GM19240 (cell line): ENCODE data around the gene ZNF410.
"Not testable (repeated sequence)": the region's sequence is repeated elsewhere in the genome, so short reads cannot be mapped to it uniquely, and the experiment has no call there.

Source experiments
- DNase-seq: peaks from one replicate; pipeline ENCODE4 v3.0.0; 2011; ENCODE audit warnings: low spot score; ENCODE audit not compliant: insufficient read length

ZNF410 gene, protein sequence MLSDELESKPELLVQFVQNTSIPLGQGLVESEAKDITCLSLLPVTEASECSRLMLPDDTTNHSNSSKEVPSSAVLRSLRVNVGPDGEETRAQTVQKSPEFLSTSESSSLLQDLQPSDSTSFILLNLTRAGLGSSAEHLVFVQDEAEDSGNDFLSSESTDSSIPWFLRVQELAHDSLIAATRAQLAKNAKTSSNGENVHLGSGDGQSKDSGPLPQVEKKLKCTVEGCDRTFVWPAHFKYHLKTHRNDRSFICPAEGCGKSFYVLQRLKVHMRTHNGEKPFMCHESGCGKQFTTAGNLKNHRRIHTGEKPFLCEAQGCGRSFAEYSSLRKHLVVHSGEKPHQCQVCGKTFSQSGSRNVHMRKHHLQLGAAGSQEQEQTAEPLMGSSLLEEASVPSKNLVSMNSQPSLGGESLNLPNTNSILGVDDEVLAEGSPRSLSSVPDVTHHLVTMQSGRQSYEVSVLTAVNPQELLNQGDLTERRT

GRCh38 chr14:73886449-73887317 lies at the start of gene ZNF410:
Gene ZNF410, plus strand, starts transcription at chr14:73886859. Its CDS starts 5,317 bp downstream, at chr14:73892176.
- DNase-seq = peak; percentile 71

DNA sequence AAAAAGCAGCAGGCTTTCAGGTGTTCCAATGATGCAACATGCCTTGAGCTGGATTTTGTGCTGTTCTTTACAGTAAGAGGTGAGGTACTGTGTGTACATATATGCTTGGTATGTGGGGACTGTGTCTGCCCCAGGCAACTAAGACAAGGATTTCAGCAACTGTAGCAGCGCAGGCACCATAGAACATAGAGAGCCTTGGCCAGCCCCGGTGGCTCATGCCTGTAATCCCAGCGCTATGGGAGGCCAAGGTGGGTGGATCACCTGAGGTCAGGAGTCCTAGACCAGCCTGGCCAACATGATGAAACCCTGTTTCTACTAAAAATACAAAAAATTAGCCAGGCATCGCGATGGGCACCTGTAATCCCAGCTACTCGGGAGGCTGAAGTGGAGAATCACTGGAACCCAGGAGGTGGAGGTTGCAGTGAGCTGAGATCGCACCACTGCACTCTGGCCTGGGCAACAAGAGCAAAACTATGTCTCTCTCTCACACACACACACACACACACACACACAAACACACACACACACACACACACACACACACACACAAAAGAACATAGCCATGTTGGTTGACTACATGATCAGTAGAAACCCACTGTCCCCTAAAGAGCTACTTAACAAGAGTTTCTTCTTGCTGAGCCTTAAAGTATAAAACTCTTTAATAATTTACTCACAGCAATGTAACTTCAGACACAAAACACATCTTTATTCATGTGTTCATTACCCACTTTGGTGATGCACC lies 48.2 kb upstream of the ZNF410 start:
- not testable (repeated sequence) for DNase-seq

- no peak for DNase-seq
These were observed 44.5 kb upstream of the ZNF410 start for GRCh38 chr14:73842201-73842600.

GRCh38 chr14:73842851-73843250 lies 43.8 kb upstream of the ZNF410 start:
- DNase-seq = no peak

DNA sequence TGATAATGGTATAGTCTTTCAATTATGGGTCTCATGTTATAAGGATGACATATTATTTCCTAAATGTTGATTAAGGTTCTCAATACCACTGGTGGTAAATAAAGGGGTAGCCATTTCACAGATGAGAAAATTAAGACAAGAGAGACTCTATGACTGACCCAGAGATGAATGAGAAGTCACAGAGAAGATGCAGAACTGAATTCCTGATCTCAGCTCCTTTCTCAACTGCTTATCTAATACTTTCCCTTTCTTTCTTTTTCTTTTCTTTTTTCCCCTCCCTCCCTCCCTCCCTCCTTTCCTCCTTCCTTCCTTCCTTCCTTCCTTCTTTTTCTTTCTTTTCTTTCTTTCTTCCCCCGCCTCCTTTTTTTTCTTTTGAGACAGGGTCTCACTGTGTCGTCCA lies 43.4 kb upstream of the ZNF410 start:
- no peak for DNase-seq

DNA sequence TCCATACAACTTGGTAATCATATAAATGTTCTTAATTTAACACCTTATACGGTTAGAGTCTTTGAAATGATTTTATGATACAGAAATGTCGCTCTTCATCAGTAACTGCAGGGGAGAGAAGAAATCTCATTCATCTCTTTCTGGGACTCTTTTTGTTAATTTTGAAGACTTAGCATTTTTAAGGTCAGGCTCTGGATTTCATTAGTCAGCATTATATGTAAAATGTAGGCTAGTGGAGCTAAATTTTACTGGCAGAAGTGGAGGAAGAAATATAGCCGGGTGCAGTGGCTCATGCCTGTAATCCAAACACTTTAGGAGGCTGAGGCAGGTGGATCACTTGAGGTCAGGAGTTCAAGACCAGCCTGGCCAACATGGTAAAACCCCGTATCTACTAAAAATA lies 39.7 kb upstream of the ZNF410 start:
- no peak for DNase-seq

DNA sequence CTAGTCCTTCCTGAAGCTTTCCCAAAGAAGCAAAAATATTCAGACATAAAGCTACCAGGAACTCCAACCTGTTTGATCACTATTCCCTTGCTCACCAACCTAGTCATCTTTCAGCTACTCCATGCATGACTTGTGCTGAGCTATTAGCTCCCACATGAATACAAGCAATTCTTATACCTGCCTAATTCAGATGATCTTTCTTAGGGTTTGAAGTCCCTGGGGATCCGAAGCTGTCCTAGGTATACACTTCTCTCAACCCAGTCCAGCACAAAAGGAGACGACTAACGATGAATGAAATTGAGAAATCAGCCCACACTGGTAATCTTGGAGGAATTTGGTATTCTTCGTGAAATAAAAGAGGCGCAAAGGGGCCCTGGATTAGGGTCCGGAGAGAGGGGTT lies 35.7 kb upstream of the ZNF410 start:
- DNase-seq = no peak

- DNase-seq = peak; percentile 93
These were observed 34.9 kb upstream of the ZNF410 start, which contains the start of gene PTGR2 for GRCh38 chr14:73851567-73852382. Gene PTGR2, plus strand, starts transcription at chr14:73851831. Its CDS starts 7,032 bp downstream, at chr14:73858863.

- DNase-seq = no peak
These were observed 27.5 kb upstream of the ZNF410 start for GRCh38 chr14:73859145-73859544.

DNA sequence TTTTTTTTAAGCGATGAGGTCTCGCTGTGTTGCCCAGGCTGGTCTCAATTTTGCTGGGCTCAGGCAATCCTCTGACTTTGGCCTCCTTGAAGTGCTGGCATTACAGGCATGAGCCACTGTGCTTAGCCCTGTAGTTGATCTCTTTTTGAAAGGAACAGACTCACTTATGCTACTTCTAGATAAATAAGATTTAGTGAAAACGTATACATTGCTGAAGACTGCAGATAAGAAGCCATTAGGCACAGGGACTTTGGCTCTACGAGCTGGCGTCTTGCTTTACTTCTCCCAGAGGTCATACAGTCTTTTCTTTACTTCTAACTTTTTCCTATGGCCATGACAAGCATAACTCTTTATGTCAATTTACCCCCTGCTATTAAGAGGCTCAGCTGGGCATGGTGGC lies 25.6 kb upstream of the ZNF410 start:
- DNase-seq = no peak

DNA sequence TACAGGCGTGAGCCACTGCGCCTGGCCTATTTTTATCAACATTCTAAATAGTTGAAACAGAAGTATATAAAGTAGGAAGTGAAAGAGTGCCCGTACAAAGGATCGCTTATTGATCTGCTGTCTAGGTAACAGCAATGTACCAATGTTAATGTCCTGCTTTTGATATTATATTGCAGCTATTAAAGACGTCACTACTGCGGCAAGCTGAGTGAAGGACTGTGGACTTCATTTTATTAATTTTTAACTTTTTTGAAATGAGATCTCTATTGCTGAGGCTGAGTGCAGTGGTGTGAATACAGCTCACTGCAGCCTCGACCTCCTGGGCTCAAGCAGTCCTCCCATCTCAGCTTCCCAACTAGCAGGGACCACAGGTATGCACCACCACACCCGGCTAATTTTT lies 24.2 kb upstream of the ZNF410 start:
- no peak for DNase-seq

- DNase-seq = no peak
These were observed 23.4 kb upstream of the ZNF410 start for GRCh38 chr14:73863209-73863608.

GRCh38 chr14:73865534-73866113 lies 21.0 kb upstream of the ZNF410 start:
- no peak for DNase-seq

- not testable (repeated sequence) for DNase-seq
These were observed 16.9 kb upstream of the ZNF410 start for GRCh38 chr14:73869754-73870153.

DNA sequence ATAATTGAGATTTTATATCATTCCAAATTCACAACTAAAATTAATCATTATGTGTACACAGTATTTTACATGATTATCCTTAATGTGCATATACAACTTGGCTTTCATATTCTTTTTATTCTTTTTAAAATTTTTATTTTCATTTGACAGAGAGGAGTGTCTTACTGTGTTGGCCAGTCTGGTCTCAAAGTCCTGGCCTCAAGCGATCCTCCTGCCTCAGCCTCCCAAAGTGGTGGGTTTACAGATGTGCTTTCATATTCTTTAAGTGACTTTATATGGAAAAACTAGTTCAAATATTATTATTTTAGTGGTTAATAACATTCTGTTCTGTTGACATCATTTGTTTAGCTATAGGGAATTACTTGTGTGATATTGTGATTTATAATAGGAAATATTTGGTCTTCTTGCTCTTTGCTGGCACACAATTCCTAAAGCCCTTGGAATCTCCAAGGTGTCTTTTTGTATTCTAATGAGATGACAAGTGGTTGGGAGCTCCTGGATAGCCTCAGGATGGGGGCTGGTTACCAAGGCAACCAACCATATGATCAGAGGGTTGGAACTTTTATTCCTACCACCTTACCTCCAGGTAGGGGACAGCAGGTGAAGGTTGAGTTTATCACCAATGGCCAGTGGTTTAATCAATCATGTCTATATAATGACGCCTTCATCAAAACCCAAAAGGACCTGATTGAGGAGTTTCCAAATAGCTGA lies 16.0 kb upstream of the ZNF410 start:
- no peak for DNase-seq

DNA sequence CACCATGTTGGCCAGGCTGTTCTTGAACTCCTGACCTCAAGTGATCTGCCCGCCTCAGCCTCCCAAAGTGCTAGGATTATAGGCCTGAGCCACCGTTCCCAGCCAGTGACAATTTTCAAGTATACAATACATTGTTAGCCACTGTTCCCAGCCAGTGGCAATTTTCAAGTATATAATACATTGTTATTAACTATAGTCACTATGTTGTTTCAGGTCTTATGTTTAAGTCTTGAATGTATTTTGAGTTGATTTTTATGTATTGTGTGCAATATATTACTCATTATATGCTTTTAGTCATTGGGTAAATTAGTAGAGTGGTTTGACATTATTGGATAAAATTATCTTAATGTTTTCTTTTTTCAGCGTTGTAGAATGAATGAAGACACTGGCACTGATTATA lies 13.0 kb upstream of the ZNF410 start:
- DNase-seq = no peak

- DNase-seq = no peak
These were observed 8.9 kb upstream of the ZNF410 start for GRCh38 chr14:73877790-73878189.

DNA sequence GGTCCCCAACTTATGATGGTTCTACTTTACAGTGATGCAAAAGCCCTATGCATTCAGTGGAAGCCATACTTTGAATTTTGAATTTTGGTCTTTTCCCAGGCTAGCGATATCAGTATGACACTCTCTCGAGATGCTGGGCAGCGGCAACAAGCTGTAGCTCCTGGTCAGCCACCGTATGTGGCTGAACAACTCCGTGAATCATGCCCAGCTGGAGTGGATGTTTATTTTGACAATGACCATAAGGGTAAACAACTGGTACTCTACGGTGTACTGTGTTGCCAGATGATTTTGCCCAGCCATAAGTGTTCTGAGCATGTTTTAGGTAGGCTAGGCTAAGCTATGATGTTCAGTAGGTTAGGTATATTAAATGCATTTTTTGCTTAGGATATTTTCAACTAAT lies 8.2 kb upstream of the ZNF410 start:
- DNase-seq = no peak

GRCh38 chr14:73879027-73879426 lies 7.6 kb upstream of the ZNF410 start:
- DNase-seq = no peak
